HG03039 (cell line): ENCODE measurements around the gene TMEM179.

Experiments
- ATAC-seq: cut with Tn5 transposase; IDR thresholded peaks from one replicate; pipeline ENCODE4 v1.9.1; 2021; ENCODE audit warnings: mild to moderate bottlenecking, moderate library complexity; ENCODE audit not compliant: unreplicated experiment

Gene TMEM179

GRCh38 chr14:104558231-104559027 is 46.1 kb downstream of the TMEM179 start:
- ATAC-seq = no peak

GRCh38 chr14:104557766-104558165 is 46.8 kb downstream of the TMEM179 start:
- no peak for ATAC-seq

- ATAC-seq = no peak
Measured at GRCh38 chr14:104557086-104557485, 47.5 kb downstream of the TMEM179 start.

- no peak for ATAC-seq
Measured at GRCh38 chr14:104556256-104557021, 48.1 kb downstream of the TMEM179 start.

GRCh38 chr14:104555430-104556255 is 48.9 kb downstream of the TMEM179 start:
- ATAC-seq = no peak

GRCh38 chr14:104554608-104555429 is 49.8 kb downstream of the TMEM179 start:
- ATAC-seq = no peak

GRCh38 chr14:104554088-104554607 is 50.4 kb downstream of the TMEM179 start:
- ATAC-seq = no peak

- no peak for ATAC-seq
Measured at GRCh38 chr14:104553166-104554087, 51.1 kb downstream of the TMEM179 start.

- no peak for ATAC-seq
Measured at GRCh38 chr14:104552738-104553125, 51.8 kb downstream of the TMEM179 start.

- ATAC-seq = no peak
Measured at GRCh38 chr14:104551851-104552737, 52.5 kb downstream of the TMEM179 start.

GRCh38 chr14:104550861-104551728 is 53.5 kb downstream of the TMEM179 start:
- ATAC-seq = no peak

- ATAC-seq = no peak
Measured at GRCh38 chr14:104550340-104550860, 54.2 kb downstream of the TMEM179 start.

- no peak for ATAC-seq
Measured at GRCh38 chr14:104549536-104550339, 54.8 kb downstream of the TMEM179 start.

- no peak for ATAC-seq
Measured at GRCh38 chr14:104548802-104549535, 55.6 kb downstream of the TMEM179 start.

- no peak for ATAC-seq
Measured at GRCh38 chr14:104547998-104548700, 56.4 kb downstream of the TMEM179 start.
